NCI-H82 (cell line): Measurements from ENCODE around the gene NARS2.

ENCODE experiments used
- DNase-seq: peaks from one replicate; lab custom pipeline; 2025; lab: John Stamatoyannopoulos, UW

Gene NARS2

DNA sequence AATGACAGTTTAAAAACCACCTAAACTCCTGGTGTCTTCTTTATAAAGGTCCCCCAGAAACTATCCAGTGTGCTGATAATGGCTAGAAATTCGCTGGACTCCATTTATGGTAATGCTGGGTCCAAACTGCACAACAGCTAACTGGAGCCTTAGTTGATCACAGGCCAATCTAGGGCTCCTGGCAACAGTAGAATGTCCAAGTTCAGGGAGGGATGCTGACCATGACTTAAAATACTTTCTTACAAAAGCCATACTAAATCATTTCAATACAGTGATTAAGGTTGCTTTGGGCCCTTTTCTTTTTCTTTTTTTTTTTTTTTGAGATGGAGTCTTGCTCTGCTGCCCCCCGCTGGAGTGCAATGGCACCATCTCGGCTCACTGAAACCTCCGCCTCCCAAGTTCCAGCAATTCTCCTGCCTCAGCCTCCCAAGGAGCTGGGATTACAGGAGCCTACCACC is 142.6 kb downstream of the NARS2 start:
- peak; percentile 34 for DNase-seq

DNA sequence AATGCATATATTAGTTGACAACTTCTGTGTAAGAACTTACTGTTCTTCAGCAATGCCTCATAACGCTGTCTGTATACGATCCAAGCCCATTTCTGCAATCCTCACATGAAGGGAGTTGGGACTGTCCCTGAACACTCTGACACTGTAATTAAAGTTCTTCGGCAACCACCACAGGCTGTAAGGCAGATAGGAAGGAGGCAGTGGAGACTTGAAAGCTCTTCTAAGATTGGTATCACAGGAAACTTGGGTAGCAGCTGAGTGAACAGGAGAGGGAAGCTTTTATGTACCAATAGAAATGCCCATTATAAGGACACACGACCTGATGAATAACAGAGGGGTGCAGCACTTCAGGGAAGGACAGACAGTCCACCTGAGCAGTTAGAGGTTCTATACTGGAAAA is 145.0 kb downstream of the NARS2 start:
- DNase-seq = no peak

DNA sequence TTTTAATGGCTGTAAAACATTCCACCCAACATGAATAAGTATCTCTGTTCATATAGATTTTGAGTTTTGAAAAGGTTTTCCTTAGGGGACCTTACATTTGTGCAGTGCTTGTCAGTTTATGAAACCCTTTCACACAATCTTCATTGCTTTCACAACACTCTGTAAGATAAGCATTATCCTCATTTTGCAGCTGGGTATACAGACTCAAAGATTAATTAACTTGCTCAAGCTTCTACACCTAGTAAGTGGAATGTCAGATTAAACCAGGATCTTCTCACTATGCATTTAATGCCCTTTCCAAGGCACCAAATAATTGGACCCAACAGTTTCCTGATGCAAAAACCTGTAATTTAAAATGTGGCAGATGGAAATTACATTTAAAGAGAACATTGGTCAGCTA is 145.5 kb downstream of the NARS2 start:
- DNase-seq = no peak

DNA sequence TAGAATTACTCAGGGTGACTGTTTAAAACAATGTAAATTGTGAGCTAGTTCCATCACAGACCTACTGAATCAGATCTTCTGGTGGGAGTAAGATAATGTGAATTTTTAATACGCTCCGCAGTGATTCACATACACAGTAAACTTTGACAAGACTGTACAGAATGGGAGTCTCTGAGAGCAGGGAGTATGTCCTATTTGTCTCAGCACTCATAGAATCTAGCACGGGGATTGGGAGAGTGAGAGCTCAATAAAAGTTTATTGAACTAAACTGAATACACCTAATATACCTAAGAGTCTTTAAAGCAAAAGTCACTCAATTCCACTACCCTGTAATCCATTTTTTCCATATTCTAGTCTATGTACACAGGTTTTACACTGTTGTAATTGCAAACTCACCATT is 145.9 kb downstream of the NARS2 start:
- no peak for DNase-seq

DNA sequence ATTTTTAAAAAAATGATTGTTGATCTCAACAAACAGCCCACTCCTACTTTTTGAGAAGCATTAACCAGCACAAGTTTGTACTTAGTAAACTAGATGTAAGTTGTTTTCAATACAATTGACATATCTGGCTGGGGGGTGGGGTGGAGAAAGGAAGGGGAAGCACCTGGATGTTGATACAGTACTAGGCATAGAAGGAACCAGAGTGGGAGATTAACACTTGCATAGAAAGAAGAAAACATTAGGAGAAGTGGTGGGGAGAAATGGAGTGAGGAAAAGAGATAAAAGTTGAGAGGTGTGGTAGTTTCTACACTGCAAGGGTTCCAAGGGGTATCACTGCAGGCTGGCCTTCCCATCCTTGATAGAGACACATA is 146.4 kb downstream of the NARS2 start:
- DNase-seq = no peak

DNA sequence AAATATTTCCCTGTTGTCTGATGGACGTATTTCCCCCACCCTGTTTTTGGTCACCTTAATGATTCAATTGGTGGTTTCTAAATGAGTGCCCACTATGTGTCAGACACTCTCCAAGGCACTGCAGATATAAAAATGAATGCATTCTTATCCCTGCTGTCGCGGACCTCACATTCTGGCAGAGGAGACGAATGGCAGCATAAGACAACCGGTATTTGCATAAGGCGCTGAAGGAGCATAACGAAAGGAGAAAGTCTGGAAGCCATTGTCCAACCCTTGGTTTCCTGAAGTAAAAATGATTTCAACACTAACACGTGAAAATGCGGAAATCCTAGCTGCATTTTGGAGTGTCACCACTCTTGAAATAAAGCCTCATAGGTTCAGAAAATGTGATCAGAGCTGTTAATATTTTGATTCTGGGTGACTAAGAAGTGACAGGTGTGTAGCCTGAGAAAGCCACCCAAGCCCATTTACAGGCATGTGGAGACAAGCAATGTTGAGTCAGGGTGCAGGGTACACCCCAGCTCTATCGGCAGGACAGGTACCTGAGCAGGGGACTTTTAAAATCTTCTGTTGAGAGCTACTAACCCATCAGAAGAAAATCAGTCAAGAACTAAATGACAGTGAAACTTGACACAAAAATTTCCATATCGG is 146.9 kb downstream of the NARS2 start:
- DNase-seq = no peak

DNA sequence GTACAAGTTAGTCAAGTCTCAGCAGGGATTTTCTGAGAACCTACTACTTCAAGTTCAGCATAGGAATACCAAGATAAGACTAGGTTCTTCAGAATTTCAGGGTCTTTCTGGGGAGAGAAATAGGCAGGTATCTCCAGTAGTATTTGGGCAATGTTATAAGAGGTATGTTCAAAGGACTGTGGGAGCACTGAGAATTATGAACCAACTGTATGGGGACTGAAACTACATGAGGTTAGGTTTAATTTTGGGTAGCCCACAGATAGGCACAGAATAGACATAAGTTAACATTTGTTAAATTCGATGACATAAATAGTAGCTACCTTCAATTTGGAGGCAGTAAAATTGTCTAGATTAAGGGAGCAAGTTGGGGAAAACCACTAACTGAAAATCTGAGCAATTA is 147.8 kb downstream of the NARS2 start:
- DNase-seq = no peak

DNA sequence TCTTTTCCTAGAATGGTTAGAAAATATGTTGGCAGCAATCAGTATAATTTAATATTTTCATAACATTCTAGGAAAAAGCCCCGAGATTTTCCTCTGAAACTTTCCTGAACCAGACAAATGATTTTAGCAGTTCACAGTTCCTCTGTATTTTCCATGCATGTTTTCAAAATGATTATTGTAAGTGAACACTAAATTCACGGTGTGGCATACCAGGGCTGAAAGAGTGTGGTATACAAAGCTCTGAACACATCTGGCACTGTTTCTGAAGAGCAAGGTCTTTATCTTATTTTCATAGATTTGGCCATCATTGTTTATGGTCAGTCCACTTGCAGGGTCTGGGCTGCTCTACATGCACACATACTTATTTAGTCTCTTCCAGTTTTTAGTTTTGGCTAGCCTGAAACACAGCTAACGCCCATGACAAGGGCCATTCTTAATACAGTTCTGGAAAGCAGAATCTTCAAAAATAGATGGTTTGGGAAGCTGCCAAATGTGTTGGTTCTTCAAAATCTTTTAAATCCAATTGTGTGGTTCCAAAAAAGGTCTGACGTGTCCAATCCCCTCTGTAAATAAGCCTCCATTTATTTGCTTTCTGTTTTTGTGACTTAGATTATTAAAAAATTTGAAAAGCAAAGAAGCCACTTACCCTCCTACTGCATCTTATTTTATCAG is 149.1 kb downstream of the NARS2 start:
- DNase-seq = no peak

DNA sequence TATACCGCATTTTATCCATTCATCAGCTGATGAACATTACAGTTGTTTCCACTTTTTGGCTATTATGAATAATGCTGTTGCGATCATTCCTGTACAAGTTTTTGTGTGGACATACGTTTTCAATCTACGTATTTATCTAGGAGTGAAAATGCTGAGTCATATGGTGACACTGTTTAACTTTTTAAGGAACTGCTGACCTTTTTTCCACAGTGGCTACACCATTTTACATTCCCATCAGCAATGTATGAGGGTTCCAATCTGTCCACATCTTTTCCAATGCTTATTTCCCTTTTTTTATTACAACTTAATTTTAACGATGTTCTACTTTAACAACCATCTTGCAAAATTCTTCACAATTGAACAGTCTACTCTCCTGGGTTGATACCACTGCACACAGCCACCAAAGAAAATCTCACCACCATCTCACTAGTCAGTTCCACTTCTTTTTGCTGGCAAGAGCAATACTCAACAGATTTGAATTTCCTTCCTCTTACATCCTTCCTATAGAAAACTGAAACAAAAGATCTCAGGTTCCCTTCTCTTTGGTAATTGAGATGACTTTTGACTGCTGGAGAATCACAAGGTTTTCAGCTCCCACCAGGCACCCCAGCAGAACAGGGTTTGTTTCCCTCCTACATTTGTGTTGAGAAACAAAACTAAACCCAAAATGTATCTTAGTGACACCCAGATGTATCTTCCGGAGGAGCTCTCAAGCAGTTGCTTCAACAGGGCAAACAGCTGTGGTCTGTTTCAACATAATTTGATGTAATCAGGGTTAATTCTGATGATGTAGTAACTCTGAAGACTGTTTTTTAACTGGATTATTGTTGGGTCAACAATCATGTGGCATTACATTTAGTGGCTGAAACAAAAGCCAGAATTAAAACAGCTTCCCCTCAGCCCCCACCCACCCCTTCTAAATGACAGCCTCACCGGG is 150.1 kb downstream of the NARS2 start:
- DNase-seq = peak; percentile 58

DNA sequence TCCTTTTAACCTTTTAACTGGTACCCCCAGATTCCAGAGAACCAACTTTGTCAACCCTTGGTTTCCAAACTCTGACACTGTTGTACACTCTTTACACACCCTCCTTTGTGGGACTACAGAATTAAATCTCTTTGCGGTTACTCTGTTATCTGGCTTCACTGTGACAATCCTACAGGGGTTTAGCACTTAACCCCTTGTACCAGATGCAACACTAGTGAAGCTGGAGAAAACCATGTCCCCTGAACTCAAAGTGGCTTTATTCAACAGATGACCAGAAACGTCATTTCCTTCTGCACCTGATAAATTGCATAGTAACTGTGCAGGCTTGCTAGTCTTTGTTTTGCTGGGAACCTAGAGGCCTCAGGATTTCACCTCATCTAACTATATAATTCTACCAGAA is 151.4 kb downstream of the NARS2 start:
- DNase-seq = peak; percentile 42

DNA sequence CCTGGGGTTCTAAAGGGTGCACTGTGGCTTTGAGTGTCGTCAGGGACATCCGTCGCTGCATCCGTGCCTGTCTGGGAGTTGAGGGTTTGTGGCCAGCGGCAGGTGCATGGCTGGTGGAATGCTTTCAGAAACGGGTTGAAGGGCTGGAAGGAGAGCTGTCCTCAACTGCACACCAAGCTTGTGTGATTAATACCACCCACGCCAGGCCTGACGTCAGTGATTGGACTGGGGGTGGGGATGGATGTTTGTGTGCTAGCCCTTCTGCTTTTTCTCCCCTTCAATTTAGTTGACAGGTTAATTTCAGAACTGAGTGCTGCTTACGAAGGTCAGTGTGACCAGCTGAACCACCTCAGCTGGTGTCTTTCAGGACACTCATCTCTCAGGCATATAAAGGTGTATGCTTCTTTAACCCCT is 153.9 kb downstream of the NARS2 start:
- DNase-seq = peak; percentile 68

DNA sequence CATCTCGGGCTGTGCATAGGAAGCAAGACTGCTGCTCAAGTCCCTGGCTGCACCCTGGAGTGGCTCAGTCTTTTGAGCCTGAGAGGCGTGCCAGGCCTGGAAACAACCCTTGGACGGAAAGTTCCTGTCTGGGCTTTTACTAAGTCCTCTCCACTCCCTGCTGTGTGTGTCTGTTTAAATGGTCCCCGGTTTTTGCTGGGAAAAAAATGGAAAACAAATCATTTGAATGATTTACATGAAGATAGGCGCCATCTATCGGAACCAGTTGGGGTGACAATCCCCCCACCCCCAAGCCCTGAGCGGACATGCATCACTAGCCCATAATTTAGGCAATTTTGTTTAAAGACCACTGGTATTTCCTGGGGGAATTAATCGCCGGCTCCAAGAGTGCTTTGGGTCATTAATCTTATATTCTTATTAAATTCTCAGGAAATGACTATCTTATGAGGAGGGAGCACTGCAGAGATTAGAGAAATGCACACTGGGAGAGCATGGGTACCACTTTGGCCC is 154.4 kb downstream of the NARS2 start:
- DNase-seq = peak; percentile 59

DNA sequence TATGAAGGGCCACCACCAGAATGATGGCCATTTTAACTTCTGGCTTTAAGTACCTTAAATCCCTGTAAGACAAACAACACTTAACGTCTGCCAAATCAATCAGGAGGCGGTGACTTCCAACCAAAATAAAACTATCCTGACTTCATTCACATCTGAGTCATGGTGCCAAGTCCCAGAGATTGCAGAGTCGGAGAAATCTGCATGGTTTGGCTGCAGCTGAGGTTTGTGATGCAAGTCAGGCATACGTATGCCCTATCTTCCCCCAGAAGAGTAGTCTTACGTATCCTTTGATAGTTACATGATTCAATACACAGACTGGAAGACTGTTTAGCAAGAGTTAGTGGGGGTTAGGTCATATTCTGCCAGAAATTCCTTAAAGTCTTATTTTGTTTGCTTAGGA is 155.3 kb downstream of the NARS2 start:
- peak; percentile 27 for DNase-seq

DNA sequence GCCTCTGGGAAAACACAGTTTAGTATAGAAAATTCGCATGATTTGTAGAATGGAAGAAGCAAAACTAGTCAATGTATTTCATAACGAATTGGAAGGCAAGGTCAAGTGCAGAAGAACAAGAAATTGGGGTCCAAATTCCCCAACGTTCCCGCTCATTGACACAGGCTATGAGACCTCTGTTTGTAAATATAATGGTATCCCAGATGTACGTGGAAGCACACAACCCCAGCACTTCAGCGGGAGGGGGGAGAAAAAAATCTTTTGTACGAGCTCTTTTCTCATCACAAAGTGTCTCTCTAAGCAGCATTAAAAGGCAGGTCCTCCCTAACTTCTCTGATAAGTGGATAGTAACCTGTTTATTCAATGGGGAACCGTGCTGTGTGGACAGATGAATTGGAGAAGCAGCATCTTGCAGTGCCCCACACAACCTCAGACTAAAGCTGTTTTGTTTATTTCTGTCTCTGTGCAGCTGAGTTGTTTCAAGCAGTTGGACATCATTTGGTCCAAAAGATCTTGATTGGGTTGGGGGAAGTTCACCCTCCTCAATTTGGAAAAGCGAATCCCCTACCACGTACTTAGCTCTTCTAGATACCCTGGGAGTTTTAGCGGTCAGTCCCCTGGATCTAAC is 156.0 kb downstream of the NARS2 start:
- no peak for DNase-seq

DNA sequence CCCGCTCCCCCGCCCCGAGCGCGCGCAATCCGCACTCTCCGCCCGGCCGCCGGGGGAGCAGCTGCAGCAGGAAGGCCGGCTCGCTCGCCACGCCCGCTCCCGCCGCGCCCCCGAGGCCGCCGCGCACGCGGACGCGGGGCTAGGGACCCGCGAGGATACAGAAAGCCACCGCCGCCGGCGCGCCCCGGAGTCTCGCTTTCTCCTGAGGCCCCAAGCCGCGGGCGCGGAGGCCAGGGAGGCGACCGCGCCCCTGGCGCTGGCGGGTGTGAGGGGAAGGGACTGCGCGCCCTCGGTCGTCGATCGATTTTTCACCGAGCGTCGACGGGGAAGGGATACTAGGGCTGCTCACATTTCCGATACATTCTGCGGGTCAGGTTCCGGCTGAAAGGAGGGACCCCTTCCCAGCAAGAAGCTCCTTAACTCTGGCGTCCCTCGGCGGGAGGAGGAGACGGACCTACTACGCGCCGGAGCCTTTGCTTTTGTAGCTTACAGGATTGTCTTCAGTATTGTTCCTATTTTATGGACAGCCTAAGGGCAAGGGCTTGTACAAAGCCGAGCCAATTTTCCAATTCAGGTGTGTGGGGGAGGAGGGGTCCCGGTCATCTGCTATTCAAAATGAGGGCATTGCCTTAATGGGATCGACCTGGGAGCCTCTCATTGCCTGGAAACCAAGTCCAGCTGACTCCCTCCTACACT is 156.6 kb downstream of the NARS2 start:
- peak; percentile 84 for DNase-seq

DNA sequence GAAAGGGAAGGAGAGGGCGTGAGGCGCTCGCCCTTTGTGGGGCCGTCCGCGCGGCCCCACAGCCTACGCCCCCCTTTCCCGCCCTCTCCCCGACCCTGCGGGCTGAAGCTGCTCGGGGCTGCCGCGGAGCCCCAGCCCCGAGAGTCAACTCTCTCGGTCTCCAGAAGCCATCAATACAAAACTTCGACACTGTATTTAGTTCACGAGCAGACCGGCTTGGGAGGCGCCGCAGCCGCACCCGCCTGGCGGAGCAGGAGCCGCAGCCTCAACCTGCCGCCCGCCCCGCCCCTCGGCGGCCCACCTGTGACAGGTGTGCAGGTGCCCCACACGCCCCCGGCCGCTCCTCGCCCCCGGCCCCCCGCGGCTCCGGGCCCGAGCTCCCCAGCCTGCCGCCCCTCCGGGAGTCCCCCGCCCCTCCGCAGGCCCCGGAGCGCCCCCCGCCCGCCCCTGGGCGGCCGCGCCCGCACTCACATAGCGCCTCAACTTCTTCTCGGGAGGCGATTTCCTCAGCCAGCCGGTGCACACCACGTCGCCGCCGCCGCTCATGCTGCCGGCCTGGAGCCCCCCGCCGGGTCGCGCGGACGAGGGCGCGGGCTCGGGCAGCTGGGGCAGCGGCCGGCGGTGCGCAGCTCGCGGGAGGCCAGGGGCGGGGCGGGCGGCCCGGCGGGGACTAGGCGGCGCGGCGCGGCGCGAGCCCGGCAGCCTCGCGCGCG is 157.3 kb downstream of the NARS2 start, which contains the start of gene GAB2:
GAB2 (minus strand) TSS at position 646 of the 713 bp plus-strand sequence; CDS start at position 546, 100 bp downstream.
- no peak for DNase-seq

DNA sequence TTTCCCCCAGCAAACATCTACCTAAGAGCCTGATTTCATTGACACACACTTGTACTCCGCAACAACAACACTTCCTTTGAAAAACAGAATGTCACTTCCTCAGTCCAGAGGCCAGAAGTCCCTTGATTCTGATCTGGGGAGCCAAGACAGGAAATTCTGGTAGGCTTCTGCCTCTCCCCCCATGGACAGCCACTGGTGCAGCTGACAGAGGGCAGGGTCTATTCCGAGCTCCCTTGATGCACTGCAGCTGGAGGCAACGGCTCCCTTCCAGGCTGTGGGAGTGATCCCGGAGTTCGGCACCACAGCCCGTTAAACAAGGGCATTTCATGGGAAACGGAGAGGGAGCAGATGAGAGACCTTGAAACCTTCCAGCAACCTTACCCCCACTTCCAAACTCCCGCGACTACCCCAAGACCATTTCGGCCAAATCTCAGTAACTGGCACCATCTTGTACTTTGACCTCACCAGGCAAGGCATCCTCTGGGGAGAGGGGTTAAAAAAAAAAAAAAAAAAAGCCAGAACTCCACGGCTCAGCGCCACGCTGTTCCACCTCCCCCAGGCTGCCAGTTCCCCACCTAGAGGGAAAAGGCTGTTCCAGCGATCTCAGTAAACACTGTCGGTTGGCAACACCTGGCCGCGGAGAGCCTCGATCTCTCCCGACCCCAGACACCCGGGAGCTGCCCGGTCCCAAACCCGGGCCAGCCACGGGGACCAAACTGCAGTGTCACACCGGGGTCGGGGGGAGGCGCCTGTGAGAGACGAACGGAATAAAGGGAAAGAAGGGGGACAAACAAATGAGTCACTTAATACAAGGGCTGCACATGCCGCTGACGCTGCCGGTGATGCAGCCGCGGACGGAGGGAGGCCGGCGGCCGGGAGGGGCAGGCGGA is 158.1 kb downstream of the NARS2 start:
- DNase-seq = peak; percentile 81

DNA sequence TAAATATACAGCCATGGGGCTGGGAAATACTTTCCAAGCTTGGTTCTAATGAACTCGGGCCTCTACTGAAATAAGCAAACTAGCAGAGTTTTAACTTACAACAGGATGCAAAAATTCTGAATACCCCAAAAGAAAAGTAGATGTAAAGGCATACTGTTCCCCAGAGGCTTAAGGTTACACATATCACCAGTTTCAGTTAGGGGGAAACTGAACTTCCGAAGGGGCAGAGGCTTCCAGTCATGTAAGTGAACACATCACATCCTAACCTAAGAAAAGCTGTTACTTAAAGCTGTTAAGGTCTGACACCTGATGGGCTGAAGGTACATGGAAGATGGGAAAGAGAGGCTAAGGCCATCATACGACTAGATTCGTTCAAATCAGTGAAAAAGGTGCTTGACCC is 159.3 kb downstream of the NARS2 start:
- DNase-seq = no peak

DNA sequence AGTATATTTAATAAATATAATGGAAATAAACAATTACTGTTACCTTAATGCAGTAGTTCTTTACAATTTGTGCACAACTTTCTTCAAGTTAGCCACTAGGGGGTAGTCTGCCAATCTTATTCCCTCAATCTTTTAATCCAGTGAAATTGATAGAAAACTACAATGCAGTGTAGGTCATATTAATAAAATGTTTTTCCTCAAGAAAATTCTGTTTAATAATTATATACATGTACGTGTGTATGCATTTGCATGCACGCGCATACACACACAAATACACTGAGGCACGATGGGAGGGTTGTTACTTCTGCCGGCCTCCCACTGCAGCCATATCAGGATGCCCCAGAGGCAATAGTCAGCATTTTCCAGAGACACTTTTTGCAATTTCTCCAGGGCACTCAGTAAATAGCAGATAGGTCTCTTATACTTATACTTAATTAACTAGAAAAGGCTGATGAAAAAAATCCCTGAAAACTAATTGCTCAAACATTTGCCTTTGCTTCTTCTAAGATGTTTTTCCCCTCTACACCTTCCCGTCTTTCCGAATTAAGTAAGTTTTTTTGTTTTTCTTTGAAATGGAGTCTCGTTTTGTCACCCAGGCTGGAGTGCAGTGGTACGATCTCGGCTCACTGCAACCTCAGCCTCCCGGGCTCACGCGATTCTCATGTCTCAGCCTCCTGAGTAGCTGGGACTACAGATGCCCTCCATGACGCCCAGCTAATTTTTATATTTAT is 160.2 kb downstream of the NARS2 start:
- peak; percentile 26 for DNase-seq
